Measurements from ENCODE around the gene CRYBG1.

- TF ChIP-seq SIN3A (IDR thresholded peaks at IDR 0.05; ENCODE audit: low read depth, low read length) (no peak), MAX (IDR thresholded peaks at IDR 0.05; ENCODE audit: low read depth, low read length) (no peak), FOXM1 (IDR thresholded peaks at IDR 0.05; ENCODE audit: low read depth, low read length) (no peak)
- TF ChIP-seq, protein P1, sequence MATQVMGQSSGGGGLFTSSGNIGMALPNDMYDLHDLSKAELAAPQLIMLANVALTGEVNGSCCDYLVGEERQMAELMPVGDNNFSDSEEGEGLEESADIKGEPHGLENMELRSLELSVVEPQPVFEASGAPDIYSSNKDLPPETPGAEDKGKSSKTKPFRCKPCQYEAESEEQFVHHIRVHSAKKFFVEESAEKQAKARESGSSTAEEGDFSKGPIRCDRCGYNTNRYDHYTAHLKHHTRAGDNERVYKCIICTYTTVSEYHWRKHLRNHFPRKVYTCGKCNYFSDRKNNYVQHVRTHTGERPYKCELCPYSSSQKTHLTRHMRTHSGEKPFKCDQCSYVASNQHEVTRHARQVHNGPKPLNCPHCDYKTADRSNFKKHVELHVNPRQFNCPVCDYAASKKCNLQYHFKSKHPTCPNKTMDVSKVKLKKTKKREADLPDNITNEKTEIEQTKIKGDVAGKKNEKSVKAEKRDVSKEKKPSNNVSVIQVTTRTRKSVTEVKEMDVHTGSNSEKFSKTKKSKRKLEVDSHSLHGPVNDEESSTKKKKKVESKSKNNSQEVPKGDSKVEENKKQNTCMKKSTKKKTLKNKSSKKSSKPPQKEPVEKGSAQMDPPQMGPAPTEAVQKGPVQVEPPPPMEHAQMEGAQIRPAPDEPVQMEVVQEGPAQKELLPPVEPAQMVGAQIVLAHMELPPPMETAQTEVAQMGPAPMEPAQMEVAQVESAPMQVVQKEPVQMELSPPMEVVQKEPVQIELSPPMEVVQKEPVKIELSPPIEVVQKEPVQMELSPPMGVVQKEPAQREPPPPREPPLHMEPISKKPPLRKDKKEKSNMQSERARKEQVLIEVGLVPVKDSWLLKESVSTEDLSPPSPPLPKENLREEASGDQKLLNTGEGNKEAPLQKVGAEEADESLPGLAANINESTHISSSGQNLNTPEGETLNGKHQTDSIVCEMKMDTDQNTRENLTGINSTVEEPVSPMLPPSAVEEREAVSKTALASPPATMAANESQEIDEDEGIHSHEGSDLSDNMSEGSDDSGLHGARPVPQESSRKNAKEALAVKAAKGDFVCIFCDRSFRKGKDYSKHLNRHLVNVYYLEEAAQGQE (IDR thresholded peaks at IDR 0.05; ENCODE audit: low read depth, low read length), result no peak
Measured at GRCh38 chr6:106458021-106458986, 97.8 kb downstream of the CRYBG1 start.
